T1000 (cell line): ENCODE data around the gene CYB561D1.
"Not testable (repeated sequence)": the region's sequence is repeated elsewhere in the genome, so short reads cannot be mapped to it uniquely, and the experiment has no call there.

Source experiments
- DNase-seq: peaks from one replicate; lab custom pipeline; 2025; ENCODE audit warnings: mixed read lengths; lab: John Stamatoyannopoulos, UW

Gene CYB561D1, protein sequence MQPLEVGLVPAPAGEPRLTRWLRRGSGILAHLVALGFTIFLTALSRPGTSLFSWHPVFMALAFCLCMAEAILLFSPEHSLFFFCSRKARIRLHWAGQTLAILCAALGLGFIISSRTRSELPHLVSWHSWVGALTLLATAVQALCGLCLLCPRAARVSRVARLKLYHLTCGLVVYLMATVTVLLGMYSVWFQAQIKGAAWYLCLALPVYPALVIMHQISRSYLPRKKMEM

GRCh38 chr1:109493805-109494539 is at the start of gene CYB561D1:
Gene CYB561D1, plus strand, starts transcription at chr1:109494094. Its CDS starts 46 bp downstream, at chr1:109494140.
- DNase-seq = peak; percentile 92

DNA sequence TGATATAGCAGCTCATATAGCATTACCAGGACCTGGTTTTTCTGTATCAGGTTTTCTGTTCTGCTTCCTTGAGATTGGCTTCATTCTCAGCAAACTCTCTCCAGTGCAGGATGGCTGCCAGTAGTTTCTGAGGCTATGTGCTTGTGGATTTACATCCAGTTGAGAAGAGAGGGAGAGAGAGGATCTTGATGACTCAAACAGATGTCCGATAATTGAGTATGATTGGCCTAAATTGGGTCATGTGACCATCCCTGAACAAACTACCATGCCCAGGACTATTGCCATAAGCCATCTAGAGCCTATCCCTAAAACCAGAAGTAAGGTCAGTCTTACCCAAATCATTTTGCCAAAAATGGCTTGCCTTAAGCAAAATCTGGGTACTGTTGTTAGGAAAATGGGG is 49.5 kb upstream of the CYB561D1 start:
- no peak for DNase-seq

DNA sequence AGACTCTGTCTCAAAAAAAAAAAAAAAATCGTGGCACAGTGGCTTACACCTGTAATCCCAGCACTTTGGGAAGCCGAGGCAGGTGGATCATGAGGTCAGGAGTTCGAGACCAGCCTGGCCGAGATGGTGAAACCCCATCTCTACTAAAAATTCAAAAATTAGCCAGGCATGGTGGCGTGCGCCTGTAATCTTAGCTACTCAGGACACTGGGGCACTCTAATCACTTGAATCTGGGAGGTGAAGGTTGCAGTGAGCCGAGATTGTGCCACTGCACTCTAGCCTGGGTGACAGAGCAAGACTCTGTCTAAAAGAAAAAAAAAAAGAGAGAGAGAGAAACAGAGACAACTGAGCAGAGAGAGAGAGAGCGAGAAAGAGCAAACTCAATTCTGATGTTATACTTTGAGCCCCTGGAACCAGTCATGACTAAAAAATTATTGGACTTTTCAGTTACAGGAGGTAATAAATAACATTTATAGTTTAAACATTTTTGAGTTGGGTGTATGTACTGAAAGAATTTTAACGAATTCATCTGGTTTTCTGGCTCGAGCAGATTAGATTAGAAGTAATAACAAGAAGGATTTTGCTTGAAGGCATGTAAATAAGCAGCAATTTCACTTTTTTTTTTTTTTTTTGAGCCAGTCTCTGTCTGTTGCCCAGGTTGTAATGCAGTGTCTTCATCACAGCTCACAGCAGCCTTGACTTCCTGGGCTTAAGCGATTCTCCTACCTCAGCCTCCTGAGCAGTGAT is 47.8 kb upstream of the CYB561D1 start:
- not testable (repeated sequence) for DNase-seq

- DNase-seq = no peak
Measured at GRCh38 chr1:109447524-109447923, 46.4 kb upstream of the CYB561D1 start.

GRCh38 chr1:109454497-109455133 is 39.3 kb upstream of the CYB561D1 start:
- DNase-seq = no peak

- no peak for DNase-seq
Measured at GRCh38 chr1:109457819-109458218, 36.1 kb upstream of the CYB561D1 start.

- DNase-seq = no peak
Measured at GRCh38 chr1:109466125-109466451, 27.8 kb upstream of the CYB561D1 start.

GRCh38 chr1:109466452-109467300 is 27.2 kb upstream of the CYB561D1 start, which contains the start of gene SYPL2:
Gene SYPL2, plus strand, starts transcription at chr1:109466546. Its CDS starts 298 bp downstream, at chr1:109466844.
- peak; percentile 21 for DNase-seq

GRCh38 chr1:109467301-109467777 is 26.6 kb upstream of the CYB561D1 start:
- no peak for DNase-seq

DNA sequence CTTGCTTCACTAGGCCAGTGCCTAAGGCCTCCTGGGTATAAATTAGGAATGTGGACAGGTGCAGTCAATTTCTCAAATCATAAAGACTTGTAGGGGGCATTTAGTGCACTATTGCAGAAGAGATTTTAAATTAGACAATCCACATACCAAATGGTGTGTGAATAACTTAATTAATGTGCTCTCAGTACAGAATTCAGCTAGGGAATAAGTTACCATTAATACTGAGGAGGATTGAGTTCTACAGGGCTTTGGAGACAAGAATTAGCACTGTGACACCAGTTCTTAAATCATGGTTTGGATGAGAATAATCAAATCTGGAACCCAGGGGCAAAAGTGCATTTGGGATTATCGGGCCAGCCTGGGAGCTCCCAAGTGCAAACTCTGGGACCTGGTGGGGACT is 25.8 kb upstream of the CYB561D1 start:
- DNase-seq = no peak

DNA sequence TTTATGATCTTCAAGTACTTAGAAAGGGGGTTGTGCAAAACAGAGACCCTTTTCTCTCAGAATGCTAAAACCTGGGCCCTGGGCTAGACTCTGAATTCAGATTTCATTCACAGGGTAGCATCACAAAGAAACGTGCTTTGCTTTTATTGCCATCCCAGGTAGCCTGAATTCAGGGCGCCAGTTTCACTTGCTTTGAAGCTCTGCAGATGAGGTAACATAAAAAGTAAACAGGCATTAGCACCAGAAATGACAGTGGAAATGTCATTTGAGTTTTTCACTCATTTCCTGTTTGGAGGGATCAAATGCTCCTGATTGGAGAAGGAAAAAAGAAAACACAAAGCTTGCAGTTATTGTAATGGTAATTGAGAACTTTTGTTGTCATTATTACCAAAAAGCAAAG is 25.0 kb upstream of the CYB561D1 start:
- DNase-seq = no peak

DNA sequence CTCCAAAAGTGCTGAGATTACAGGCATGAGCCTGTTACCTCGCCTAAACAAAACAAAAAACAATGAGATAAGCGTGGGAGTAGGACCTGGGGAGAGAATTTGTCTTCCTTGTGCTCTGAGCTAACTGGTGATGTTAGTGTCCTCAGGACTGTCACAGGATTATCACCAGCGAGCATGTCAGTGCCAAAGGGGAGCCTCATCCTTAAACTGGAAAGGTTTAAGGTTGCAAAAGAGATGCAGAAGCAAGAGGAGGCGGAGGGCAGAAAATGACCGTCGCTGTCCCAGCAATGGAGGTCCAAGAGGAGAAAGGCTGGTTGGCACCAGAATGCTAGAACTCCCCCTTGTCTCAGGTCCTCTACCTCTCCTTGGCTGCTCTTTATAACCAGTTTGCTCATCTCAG is 23.6 kb upstream of the CYB561D1 start:
- no peak for DNase-seq

GRCh38 chr1:109472779-109473178 is 21.1 kb upstream of the CYB561D1 start:
- DNase-seq = no peak

DNA sequence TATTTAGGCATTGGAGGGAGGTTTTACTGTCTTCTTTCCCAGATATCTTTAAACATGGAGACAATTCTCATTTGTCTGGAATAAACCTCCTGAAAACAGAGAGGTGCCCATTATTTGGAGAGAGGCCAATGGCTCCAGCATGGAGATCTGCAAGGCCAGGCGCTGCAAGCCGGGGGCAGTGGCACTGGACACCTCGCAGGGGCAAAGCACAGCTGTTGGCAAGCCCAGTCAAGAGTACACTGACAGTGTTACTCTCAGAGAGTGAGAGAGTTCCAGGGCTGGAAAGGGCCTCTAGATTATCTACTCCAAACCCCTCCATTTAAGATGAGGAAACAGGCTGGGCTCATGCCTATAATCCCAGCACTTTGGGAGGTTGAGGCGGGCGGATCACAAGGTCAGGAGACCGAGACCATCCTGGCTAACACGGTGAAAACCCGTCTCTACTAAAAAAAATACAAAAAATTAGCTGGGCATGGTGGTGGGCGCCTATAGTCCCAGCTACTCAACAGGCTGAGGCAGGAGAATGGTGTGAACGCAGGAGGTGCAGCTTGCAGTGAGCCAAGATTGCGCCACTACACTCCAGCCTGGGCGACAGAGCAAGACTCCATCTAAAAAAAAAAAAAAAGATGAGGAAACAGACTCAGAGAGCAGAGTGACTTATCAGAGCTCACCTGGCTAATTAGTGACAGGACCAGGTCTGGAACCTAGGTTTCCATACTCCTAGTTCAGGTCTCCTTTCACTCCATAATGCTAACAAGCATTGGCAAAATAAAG is 20.4 kb upstream of the CYB561D1 start:
- DNase-seq = not testable (repeated sequence)

DNA sequence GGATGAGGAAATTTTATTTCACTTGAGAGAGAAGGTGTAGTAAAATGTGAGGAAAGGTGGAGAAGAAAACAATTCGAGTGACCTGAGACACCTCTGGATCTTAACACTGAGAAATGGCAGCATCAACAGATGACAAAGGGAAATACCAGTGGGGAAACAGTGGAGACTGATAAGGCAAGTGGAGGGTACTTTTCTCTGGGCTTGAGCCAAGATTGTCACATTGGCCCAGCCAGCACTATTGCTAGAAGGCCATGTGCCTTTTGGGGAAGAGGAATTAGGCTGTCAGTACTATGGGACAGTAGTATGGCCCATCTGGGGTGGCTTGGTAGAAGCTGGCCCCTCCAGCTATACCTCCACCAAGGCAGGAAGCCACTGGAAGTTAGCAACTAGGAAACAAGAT is 19.2 kb upstream of the CYB561D1 start:
- no peak for DNase-seq

GRCh38 chr1:109475261-109475660 is 18.6 kb upstream of the CYB561D1 start:
- DNase-seq = no peak

DNA sequence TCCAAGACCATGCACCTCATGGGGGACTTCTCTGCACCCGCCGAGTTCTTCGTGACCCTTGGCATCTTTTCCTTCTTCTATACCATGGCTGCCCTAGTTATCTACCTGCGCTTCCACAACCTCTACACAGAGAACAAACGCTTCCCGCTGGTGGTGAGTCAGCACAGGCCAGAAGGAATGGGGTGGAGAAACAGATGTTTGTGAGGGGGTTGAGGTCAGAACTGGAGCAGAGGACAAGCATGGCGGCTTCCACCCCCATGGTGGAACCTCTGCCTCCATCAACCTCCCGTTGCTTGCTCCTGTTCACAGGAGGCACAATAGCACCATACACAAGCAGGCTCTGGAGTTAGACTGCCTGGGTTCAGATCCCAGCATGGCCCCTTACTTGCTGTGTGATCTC is 17.1 kb upstream of the CYB561D1 start:
- no peak for DNase-seq

- DNase-seq = no peak
Measured at GRCh38 chr1:109477821-109478220, 16.1 kb upstream of the CYB561D1 start.

DNA sequence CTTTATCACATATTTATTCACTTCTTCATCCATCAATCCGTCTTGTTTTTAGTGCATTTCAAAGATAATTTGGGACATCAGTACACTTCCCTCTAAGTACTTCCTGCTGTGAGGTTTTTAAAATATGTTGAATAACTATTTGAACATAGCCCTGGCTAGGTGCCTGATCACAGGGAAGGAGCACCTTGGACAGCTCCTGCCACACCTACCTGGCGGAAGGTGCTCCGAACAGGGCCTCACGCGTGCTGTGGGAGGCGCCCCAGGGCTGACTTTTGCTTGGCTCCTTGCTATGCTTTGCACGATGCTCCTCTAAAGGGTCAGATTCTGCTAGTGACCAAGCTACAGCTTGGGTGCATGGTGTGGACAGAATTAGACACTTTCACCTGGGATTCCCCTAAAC is 15.1 kb upstream of the CYB561D1 start:
- no peak for DNase-seq

- DNase-seq = no peak
Measured at GRCh38 chr1:109479311-109479710, 14.6 kb upstream of the CYB561D1 start.

- DNase-seq = no peak
Measured at GRCh38 chr1:109479901-109480300, 14.0 kb upstream of the CYB561D1 start.
